Liver (tissue), 9 donors: ENCODE results near the gene PALLD. TPM values are rescaled to one million over a fixed set of nuclear protein-coding genes. Genes with fewer than 3 reads are reported as not detected.

Source experiments
- DNase-seq: peaks from one replicate; pipeline ENCODE4 v3.0.0-alpha.2; 2017; ENCODE audit warnings: low spot score
- H3K27ac ChIP-seq, 2 donors: one replicate each; pipeline ENCODE4 v1.7.0; 2013; ENCODE audit warnings: inconsistent platforms in 2 of 2, low read length in 2 of 2, control low read depth in 1 of 2, low read depth in 1 of 2, mild to moderate bottlenecking in 1 of 2
- H3K27me3 ChIP-seq, 4 donors: one replicate each; pipeline versions ENCODE4 v1.6.1 to v1.7.0; 2013; ENCODE audit warnings: low read length in 3 of 4, inconsistent platforms in 1 of 4, mild to moderate bottlenecking in 1 of 4, moderate library complexity in 1 of 4; ENCODE audit not compliant: control insufficient read depth in 4 of 4, insufficient read depth in 4 of 4
- H3K36me3 ChIP-seq, 4 donors: one replicate each; pipeline versions ENCODE4 v1.6.1 to v1.7.0; 2013; ENCODE audit warnings: low read length in 3 of 4, mild to moderate bottlenecking in 3 of 4, low read depth in 1 of 4, moderate library complexity in 1 of 4; ENCODE audit not compliant: control insufficient read depth in 4 of 4, insufficient read depth in 3 of 4
- H3K4me1 ChIP-seq, 4 donors: one replicate each; pipeline versions ENCODE4 v1.6.1 to v1.7.0; 2013; ENCODE audit warnings: low read length in 3 of 4, mild to moderate bottlenecking in 3 of 4, moderate library complexity in 1 of 4; ENCODE audit not compliant: control insufficient read depth in 4 of 4, insufficient read depth in 4 of 4
- H3K4me3 ChIP-seq, 3 donors: one replicate each; pipeline versions ENCODE4 v1.6.1 to v1.7.0; 2013; ENCODE audit warnings: low read length in 3 of 3, control low read depth in 1 of 3, low read depth in 1 of 3, mild to moderate bottlenecking in 1 of 3
- H3K9ac ChIP-seq, 2 donors: one replicate each; pipeline ENCODE4 v1.7.0; 2013; ENCODE audit warnings: low read length in 2 of 2, mild to moderate bottlenecking in 2 of 2, moderate library complexity in 2 of 2, control low read depth in 1 of 2, low read depth in 1 of 2
- H3K9me3 ChIP-seq, 4 donors: one replicate each; pipeline versions ENCODE4 v1.6.1 to v1.7.0; 2013; ENCODE audit warnings: low read length in 3 of 4; ENCODE audit not compliant: control insufficient read depth in 4 of 4
- ATF3 ChIP-seq: IDR thresholded peaks from 2 replicates; pipeline ENCODE4 v1.6.1; 2016; ENCODE audit warnings: antibody characterized with exemption
- CTCF ChIP-seq: fragments of 150-350 bp; IDR thresholded peaks from 2 replicates; pipeline ENCODE4 v1.5.1; 2017; ENCODE audit warnings: improper control_type of control experiment, low read depth, low read length; ENCODE audit not compliant: missing input control
- EGR1 ChIP-seq, 2 donors: IDR thresholded peaks; 2 replicates each; pipeline ENCODE4 v1.6.1; 2016 to 2018; ENCODE audit warnings: antibody characterized with exemption in 2 of 2, low read depth in 2 of 2
- FOXA1 ChIP-seq: IDR thresholded peaks from 2 replicates; pipeline ENCODE4 v1.6.1; 2016; ENCODE audit warnings: antibody characterized with exemption
- FOXA2 ChIP-seq: IDR thresholded peaks from 2 replicates; pipeline ENCODE4 v1.6.1; 2016; ENCODE audit warnings: antibody characterized with exemption
- GABPA ChIP-seq, 2 donors: IDR thresholded peaks in 1 of 2; conservative IDR thresholded peaks in 1 of 2; 2 replicates each; pipeline ENCODE4 v1.6.1; 2016; ENCODE audit warnings: antibody characterized with exemption in 2 of 2, mild to moderate bottlenecking in 1 of 2, moderate library complexity in 1 of 2
- HNF4G ChIP-seq: IDR thresholded peaks from 2 replicates; pipeline ENCODE4 v1.6.1; 2016; ENCODE audit warnings: antibody characterized with exemption
- JUND ChIP-seq, 2 donors: IDR thresholded peaks; 2 replicates each; pipeline ENCODE4 v1.6.1; 2016; ENCODE audit warnings: antibody characterized with exemption in 2 of 2
- MAX ChIP-seq: IDR thresholded peaks from 2 replicates; pipeline ENCODE4 v1.6.1; 2016; ENCODE audit warnings: antibody characterized with exemption
- NR2F2 ChIP-seq: IDR thresholded peaks from 2 replicates; pipeline ENCODE4 v1.6.1; 2016; ENCODE audit warnings: antibody characterized with exemption
- RAD21 ChIP-seq, 2 donors: IDR thresholded peaks; 2 replicates each; pipeline ENCODE4 v1.6.1; 2016; ENCODE audit warnings: antibody characterized with exemption in 2 of 2, mild to moderate bottlenecking in 2 of 2
- REST ChIP-seq: IDR thresholded peaks from 2 replicates; pipeline ENCODE4 v1.6.1; 2016; ENCODE audit warnings: antibody characterized with exemption, mild to moderate bottlenecking
- RXRA ChIP-seq, 2 donors: IDR thresholded peaks; 2 replicates each; pipeline ENCODE4 v1.6.1; 2017 to 2018; ENCODE audit warnings: antibody characterized with exemption in 2 of 2, mild to moderate bottlenecking in 1 of 2
- SP1 ChIP-seq: IDR thresholded peaks from 2 replicates; pipeline ENCODE4 v1.6.1; 2018; ENCODE audit warnings: antibody characterized with exemption, mild to moderate bottlenecking
- TAF1 ChIP-seq: conservative IDR thresholded peaks from 2 replicates; pipeline ENCODE4 v1.6.1; 2016; ENCODE audit warnings: antibody characterized with exemption, mild to moderate bottlenecking
- YY1 ChIP-seq: IDR thresholded peaks from 2 replicates; pipeline ENCODE4 v1.6.1; 2016; ENCODE audit warnings: antibody characterized with exemption, mild to moderate bottlenecking
- WGBS: extraction: QIAGEN DNeasy Blood & Tissue Kit; methylation state at CpG from one replicate; pipeline ENCODE4 v1.1.7; 2013; 5-methylcytosine and 5-hydroxymethylcytosine counted together
- polyA plus RNA-seq, 2 donors: library from polyadenylated mRNA; stranded (reverse) in 1 of 2; unstranded in 1 of 2; fragments of 200-250 nt in 1 of 2; fragments of >200 nt in 1 of 2; fragmentation: Nextera tagmentation in 1 of 2; extraction: Ambion mirVana in 1 of 2; gene quantifications; one replicate each; pipeline versions ENCODE4 v1.2.1 to v1.2.3, GENCODE V29; 2013 to 2015
- total RNA-seq, 2 donors: library from RNA; depleted of rRNA; stranded (reverse); fragments of >200 nt; gene quantifications; one replicate each; pipeline ENCODE4 v1.2.3, GENCODE V29; 2014
- donor health status: healthy.
- donor health status: healthy.
- donor health status: healthy.
- donor health status: healthy.
- donor health status: healthy.

The PALLD gene
- total and polyA plus RNA-seq, 4 donors: 9.0 to 26.3 (median 14.7) TPM

- Histone ChIP-seq H3K4me1 (peaks cover 4 to 14% (median 7%) of the 10 kb centered on the region in 4 donors), H3K27me3 (no peaks in the 10 kb centered on the region), H3K4me3 (no peak overlapping the region), H3K36me3 (peaks cover 0 to 24% (median 11%) of the 10 kb centered on the region in 4 donors), H3K9me3 (no peaks in the 10 kb centered on the region), H3K9ac (no peak overlapping the region), H3K27ac (no peak overlapping the region)
- no peak for DNase-seq
- 80% methylated on average over 5 of the region's 5 CpGs for WGBS
- TF ChIP-seq FOXA1 (no peak), YY1 (no peak), REST (no peak), MAX (no peak), RAD21 (IDR thresholded peaks at IDR 0.05) (no peak), NR2F2 (no peak), RXRA (IDR thresholded peaks at IDR 0.05) (no peak), TAF1 (no peak), JUND (IDR thresholded peaks at IDR 0.05) (no peak), ATF3 (no peak)
These were observed 22.1 kb upstream of the PALLD start for GRCh38 chr4:168474660-168475320.

- Histone ChIP-seq H3K27ac (no peak overlapping the region), H3K9ac (no peak overlapping the region), H3K36me3 (peaks cover 0 to 17% (median 11%) of the 10 kb centered on the region in 4 donors), H3K27me3 (no peaks in the 10 kb centered on the region), H3K9me3 (no peaks in the 10 kb centered on the region), H3K4me1 (peaks cover 4 to 10% (median 7%) of the 10 kb centered on the region in 4 donors), H3K4me3 (no peak overlapping the region)
- TF ChIP-seq CTCF (no peak), GABPA (IDR thresholded peaks at IDR 0.05 in 1 of 2, conservative IDR thresholded peaks at IDR 0.05 in 1 of 2) (no peak), NR2F2 (no peak), YY1 (no peak), FOXA2 (no peak), FOXA1 (no peak), ATF3 (no peak), EGR1 (IDR thresholded peaks at IDR 0.05; ENCODE audit: low read depth in 2 of 2) (no peak), RAD21 (IDR thresholded peaks at IDR 0.05) (no peak), JUND (IDR thresholded peaks at IDR 0.05) (no peak), HNF4G (no peak), SP1 (no peak), RXRA (IDR thresholded peaks at IDR 0.05) (no peak)
- WGBS: 84% methylated on average over 2 of the region's 2 CpGs
- DNase-seq: no peak
These were observed 21.1 kb upstream of the PALLD start for GRCh38 chr4:168475745-168476144.
